GM19324 (cell line): ENCODE measurements around the gene SLC9A3.

Experiments used
- ATAC-seq: cut with Tn5 transposase; IDR thresholded peaks from one replicate; pipeline ENCODE4 v1.9.1; 2021; ENCODE audit warnings: mild to moderate bottlenecking, moderate library complexity; ENCODE audit not compliant: unreplicated experiment, low FRiP score

SLC9A3 gene

DNA sequence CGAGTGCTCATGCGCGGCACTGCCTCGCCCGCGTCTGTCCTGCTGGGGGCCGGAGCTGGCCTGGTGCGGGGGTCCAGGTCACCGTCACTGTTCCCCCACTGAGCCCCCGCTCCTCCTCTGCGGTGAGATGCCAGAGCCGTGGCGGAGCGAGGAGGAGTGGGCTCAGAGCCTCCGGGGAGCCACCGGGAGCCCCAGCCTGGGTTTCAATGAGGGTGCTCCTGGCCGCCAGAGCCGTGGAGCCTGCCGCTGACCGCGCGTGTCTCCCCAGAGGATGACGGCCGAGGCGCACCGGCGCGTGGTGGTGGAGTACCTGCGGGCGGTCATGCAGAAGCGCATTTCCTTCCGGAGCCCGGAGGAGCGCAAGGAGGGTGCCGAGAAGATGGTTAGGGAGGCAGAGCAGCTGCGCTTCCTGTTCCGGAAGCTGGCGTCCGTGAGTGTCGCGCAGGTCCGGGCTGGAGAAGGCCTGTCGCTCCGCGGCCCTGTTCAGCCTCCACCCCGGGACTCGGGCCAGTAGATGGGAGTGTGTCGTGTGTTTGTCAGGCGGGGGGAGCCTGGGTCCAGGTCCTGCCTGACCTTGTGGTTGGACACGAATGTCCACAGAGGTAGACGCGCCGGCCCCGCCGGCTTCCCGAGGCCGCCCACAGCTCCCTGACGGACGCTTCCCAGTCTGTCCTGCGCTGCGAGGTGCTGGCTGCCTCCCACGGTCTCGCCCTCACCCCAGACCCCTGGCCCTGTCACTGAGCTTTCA lies 59.2 kb downstream of the SLC9A3 start:
- ATAC-seq: no peak

DNA sequence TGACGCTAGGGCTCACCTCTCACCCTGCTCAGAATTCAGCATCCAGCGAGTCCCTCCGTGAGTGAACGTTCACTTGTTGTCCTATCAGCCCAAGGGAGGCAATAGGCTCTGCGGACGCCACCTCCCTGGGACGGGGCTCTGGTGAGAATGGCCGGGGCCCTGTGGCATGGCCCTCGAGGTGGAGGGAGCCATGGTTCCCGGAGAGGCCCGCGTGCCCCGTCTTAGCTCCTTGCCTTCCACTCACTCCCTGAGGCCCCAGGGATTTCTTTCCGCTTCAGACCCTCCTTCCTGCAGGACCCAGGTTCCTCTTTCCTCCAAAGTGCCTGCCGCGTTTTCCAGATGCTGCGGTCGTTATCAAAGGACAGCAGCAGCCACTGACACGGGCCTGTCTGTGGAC lies 59.8 kb downstream of the SLC9A3 start:
- ATAC-seq: no peak

DNA sequence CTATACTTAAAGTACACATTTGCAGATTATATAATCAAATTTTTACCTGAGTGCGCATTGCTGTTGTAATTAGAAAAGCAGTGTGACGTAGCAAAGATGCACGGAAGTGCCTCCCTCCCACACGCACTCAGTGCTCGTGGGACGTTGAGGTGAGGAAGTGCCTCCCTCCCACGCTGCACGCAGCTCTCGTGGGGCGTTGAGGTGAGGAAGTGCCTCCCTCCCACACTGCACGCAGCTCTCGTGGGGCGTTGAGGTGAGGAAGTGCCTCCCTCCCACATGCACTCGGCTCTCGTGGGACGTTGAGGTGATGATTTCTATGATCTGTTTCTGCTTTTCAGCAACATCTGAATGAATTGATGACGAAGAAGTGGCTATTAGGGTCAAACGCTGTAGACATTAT lies 60.3 kb downstream of the SLC9A3 start:
- ATAC-seq: no peak

DNA sequence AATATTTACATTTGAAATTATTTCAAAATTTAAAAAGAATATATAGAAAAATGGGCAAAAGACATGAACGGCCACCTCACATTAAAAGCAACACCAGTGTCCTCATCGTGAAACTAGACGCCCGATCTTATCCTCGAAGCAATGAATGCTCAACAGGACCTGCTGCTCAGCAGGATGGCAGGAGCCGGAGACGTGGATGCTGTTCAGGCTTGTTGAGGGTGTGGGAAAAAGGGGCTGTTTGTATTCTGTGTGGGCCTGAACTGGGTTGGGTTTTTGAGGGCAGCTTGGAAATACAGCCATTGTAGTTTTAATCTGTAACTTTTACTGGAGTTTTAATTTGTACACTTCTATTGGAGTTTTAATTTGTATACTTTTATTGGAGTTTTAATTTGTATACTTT lies 60.9 kb downstream of the SLC9A3 start:
- no peak for ATAC-seq

GRCh38 chr5:462051-462481 lies 62.2 kb downstream of the SLC9A3 start:
- no peak for ATAC-seq

DNA sequence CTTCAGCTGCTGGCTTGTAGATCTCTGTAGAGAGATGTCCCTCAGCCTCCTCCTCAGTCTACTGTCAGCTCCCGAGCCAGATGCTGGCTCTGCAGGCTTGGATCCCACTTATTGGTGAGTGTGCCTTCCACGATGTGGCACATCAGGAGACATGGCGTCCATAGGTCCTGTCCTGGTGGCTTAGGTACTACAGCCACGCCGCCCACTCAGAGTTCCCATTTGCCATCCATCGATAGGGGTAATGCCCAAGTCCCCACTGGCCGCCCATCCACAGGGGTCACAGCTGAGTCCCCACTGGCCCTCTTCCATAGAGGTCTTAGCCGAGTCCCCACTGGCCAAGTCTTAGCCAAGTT lies 64.0 kb downstream of the SLC9A3 start:
- no peak for ATAC-seq

DNA sequence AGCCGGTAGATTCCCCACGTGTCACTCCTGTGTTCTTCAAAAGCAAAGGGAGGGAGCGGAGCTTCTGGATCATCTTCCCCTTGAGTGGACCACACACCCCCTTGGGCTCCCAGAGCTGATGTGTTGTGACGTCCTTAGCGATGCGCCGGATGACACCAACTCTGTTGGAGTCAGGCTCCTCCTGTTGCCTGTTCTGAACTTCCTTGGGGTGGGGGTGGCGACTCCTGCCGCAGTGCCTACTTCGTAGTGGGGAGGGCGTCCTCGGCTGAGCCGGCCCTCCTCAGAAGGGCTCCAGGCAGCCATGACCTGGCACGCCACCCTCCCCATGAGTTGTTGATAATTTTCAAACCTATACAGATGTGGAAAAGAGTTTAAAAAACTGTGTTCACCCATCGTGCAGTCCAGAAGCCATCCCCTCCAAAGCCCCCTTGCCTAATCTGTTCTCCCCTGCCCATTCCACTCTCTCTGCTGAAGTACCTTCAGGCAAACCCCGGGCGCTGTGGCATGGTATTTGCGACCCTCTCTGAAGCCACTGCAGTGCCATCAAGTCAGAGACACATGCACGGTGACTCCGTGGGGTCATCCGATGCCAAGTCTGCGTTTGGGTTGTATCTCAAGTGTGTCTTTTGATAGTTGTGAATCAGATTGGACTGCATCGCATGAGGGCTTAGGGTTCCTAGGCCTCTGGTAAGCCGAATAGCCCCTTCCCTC lies 64.5 kb downstream of the SLC9A3 start:
- no peak for ATAC-seq

- no peak for ATAC-seq
Measured at GRCh38 chr5:458547-459353, 65.5 kb downstream of the SLC9A3 start.

DNA sequence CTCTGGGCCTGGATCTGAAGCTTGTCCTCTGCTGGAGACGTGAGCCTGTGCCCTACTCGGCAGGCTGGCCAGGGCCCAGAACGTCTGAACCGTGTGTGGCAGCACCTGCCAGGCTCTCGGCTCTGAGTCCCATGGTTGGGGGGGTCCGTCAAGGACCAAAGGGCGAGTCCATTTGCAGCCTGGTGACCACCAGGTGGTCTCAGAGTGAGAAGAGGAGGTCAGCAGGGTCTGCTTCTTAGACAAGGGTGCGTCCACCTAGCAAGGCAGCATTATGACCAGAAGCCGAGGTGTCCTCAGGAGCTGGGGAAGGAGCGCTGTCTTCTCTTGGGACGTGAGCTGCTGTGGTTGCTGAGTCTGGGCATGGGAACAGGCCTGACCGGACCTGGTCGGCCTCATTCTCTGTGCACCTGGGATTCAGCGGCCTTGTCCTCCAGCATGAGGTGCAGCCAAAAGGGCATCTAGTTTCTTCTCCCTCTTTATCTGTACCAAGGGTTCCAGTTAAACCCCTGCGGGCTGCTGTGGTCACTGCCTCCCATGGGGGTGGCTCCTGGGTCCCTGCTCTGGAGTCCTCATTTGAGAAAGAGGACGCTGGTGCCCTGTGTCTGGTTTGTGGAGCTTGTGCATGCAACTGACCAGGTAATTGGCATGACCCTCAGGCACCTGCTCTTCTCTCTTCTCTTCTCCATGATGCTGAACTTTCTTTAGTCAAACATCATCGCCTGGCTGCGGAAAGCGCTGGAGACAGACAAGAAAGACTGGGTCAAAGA lies 66.9 kb downstream of the SLC9A3 start:
- ATAC-seq: no peak

- no peak for ATAC-seq
Measured at GRCh38 chr5:456351-457194, 67.7 kb downstream of the SLC9A3 start.

GRCh38 chr5:455806-456205 lies 68.4 kb downstream of the SLC9A3 start:
- ATAC-seq: no peak

DNA sequence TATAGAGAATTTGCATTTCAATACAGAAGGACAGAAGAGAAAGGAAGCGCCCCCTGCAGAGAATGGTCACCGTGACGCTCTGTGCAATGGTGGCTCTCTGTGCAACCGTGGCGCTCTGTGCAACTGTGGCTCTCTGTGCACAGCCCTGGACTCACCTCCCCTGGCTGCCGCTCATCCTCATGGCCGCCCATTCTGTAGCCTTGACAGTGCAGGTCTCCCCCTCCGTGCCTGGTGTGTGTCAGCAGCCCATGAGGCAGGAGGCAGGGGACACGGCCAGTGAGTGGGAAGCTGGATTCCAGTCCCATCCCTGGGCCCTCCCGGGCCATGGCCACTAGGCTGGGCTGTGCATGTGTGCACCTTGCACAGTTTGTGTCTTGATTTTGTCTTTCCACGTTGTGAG lies 69.3 kb downstream of the SLC9A3 start:
- no peak for ATAC-seq

- no peak for ATAC-seq
Measured at GRCh38 chr5:453725-454481, 70.3 kb downstream of the SLC9A3 start.

DNA sequence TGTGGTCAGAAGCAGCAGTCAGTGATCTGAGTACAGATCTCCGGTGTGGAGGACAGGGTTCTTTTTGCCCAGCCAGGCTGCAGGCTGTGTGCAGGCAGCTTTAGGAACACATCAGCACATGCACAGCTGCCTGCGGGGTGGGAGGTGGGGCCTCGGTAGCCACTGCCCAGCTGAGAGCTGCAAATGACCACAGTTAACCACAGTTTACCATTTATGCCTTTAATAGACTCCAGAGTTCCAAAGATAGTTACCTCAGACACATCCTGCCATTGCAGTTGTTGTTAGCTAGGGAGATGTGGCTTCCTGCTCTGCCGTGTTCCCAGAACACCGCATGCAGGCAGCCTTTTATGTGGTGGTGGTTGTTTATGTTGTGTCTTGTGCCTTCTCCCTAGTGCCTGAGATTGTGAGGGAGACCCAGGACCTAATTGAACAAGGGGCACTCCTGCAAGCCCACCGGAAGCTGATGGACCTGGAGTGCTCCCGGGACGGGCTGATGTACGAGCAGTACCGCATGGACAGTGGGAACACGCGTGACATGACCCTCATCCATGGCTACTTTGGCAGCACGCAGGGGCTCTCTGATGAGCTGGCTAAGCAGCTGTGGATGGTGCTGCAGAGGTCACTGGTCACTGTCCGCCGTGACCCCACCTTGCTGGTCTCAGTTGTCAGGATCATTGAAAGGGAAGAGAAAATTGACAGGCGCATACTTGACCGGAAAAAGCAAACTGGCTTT lies 71.1 kb downstream of the SLC9A3 start:
- no peak for ATAC-seq

DNA sequence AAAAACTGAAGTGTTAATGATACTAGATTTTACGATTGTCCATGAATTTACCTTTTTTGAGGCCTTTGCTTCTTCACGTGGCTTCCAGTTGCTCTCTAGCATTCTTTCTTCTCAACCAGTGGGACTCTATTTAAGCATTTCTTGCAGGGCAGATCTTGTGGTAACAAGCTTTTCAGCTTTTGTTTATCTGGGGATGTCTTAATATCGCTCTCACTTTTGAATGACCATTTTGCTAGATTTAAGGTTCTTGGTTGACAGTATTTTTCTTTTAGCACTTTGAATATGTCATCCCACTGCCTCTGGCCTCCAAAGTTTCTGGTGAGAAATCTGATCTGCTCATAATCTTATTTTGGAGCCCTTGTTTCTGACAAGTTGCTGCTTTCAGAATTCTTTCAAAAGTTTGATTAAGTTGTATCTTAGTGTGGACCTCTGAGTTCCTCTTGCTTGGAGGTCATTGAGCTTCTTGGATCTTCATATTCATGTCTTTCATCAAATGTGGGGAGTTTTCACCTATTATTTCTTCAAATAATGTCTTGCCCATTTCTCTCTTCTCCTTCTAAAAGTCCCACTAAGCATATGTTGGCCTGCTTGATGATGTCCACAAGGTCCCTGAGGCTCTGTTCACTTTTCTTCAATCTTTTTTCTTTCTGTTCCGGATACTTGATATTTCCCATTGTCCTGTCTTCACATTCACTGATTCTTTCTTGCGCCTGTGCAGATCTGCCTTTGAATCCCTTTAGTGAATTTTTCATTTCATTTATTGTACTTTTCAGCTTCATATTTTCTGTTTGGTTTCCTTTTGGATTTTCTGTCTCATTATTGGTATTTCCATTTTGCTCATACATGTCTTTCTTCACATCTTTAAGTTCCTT lies 72.4 kb downstream of the SLC9A3 start:
- ATAC-seq: no peak

GRCh38 chr5:449151-449550 lies 75.1 kb downstream of the SLC9A3 start:
- ATAC-seq: no peak

DNA sequence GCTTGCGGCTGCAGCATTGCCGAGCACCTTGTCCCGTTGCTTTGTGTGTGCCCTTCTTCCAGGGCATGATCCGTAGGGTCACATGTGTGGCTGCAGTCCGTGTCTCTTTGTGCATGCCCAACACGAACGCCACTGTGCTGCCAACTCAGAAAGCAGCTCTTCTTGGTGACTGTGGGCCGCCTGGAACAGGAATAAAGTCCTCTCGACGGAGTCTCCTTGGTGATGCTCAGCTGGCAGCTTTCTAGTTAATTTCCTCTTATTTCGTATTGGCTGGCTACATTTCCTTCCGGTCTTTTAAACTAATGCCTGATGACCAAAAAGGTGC lies 75.5 kb downstream of the SLC9A3 start:
- no peak for ATAC-seq
